NB4 (cell line): Measurements from ENCODE around the gene FGD3.

Experiments used
- CTCF ChIP-seq: IDR thresholded peaks from one replicate; pipeline ENCODE4 v1.5.1; 2012; ENCODE audit warnings: low read depth, low read length
- MAX ChIP-seq: IDR thresholded peaks from 2 replicates; pipeline ENCODE4 v1.6.1; 2011; ENCODE audit warnings: low read depth, low read length
- MYC ChIP-seq: IDR thresholded peaks from 2 replicates; pipeline ENCODE4 v1.6.1; 2011; ENCODE audit warnings: low read depth, low read length
- POLR2A ChIP-seq: IDR thresholded peaks from 2 replicates; pipeline ENCODE4 v1.6.1; 2011; ENCODE audit warnings: mild to moderate bottlenecking; ENCODE audit not compliant: insufficient read length; ENCODE audit errors: extremely low read depth

- no peak for TF ChIP-seq CTCF
- TF ChIP-seq POLR2A, result no peak
- TF ChIP-seq MYC, result no peak
- TF ChIP-seq MAX, result no peak
These were observed 121.6 kb downstream of the FGD3 start for GRCh38 chr9:93068956-93069355.
